DMS53 treated with DMSO at 0.1 percent for 48 hours (cell line): ENCODE results near the gene ENOX2.

Experiments used
- DNase-seq: peaks from one replicate; lab custom pipeline; 2025; ENCODE audit not compliant: unreplicated experiment; lab: John Stamatoyannopoulos, UW

The ENOX2 gene

GRCh38 chrX:130885508-130885907, 17.5 kb downstream of the ENOX2 start:
- DNase-seq = no peak

GRCh38 chrX:130884627-130885026, 18.4 kb downstream of the ENOX2 start:
- no peak for DNase-seq

- no peak for DNase-seq
These were observed 23.1 kb downstream of the ENOX2 start for GRCh38 chrX:130879869-130880268.

DNA sequence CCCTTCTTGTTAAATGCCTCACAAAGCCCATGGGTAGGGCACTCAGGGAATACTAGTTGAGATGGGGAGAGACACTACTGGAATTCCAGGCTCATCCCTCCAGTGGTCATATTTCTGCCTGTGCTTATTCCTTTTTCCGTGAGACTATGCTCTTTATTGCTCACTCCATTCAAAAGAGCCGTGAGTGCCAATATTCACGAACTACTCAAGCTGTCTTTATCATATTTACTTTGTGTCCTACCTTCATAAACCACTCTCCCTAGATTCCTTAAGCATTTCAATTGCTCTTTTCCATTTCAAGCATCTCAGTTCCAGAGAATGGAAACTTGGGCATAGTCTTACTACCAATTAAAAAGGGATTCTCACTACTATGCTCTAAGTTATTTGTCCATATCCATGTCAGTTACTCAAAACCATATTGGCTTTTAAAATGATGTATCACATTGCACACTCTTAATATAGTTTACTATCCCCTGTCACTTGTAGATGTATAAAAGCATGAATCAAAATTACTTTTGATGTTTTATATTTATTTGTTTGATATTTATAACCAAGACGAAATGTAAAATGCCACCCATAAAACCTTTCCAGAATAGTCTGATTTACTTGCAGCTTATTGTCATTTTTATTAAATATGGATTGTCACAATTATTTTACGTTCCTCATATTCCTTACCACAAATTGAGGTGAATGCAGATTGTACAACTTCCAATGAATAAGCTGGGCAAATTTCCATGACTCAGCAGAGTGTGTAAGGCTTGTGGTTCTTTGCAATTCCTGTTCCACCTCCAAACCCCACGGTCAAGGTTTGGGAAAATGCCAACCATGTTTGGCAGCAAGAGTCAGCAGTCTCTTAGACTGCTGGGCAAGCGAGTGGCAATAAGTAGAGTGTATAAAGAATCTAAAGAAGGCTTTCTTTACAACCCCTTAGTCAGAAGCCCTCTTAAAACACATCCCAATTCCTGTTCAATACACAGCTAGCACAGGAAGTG, 24.4 kb downstream of the ENOX2 start:
- DNase-seq = no peak

GRCh38 chrX:130877892-130878341, 25.1 kb downstream of the ENOX2 start:
- no peak for DNase-seq

DNA sequence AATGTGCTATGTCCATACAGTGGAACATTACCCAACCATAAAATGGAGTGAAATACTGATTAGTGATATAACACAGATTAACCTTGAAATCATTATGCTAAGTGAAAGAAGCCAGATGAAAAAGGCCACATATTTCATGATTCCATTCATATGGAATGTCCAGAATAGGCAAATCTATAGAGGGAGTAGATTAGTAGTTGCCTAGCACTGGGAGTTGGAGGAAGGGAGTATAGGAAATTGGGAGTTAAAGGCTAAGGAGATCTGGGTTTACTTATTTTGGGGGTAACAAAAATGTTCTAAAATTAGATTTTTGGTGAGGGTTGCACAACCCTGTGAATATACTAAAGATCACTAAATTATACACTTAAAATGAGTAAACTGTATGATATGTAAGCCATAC, 26.8 kb downstream of the ENOX2 start:
- no peak for DNase-seq

DNA sequence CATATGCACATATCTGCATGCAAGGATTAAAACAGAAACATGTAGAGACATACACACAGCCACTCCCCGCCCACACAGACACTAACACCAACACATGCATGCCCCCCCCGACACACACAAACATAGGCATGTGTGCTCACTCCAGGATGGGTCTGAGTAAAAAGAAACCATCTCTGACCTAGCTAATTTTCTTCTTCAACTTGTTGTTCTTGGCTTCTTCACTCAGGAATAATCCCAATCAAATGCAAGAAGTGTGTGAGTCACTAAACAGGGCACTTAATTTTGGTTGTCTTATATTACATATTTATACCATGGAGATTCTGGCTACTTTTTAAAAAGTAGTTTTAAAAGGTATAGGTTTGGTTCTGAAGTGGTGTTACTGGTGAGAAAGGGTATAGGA, 28.3 kb downstream of the ENOX2 start:
- DNase-seq = no peak

GRCh38 chrX:130869239-130869638, 33.8 kb downstream of the ENOX2 start:
- DNase-seq = no peak

DNA sequence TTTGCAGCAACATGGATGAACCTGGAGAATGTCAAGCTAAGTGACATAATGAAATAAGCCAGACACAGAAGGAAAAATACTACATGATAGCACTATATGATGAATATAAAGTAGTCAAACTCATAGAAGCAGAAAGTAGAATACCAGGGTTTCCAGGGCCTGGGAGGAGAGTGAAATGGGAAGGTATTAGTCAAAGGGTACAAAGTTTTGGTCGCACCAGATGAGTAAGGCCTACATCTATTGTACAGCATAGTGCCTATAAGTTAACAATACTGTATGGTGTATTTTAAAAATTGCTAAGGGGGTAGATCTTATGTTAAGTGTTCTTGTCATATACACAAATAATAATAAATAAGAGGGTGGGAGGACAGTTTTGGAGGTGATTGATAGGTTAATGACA, 41.5 kb downstream of the ENOX2 start:
- no peak for DNase-seq

DNA sequence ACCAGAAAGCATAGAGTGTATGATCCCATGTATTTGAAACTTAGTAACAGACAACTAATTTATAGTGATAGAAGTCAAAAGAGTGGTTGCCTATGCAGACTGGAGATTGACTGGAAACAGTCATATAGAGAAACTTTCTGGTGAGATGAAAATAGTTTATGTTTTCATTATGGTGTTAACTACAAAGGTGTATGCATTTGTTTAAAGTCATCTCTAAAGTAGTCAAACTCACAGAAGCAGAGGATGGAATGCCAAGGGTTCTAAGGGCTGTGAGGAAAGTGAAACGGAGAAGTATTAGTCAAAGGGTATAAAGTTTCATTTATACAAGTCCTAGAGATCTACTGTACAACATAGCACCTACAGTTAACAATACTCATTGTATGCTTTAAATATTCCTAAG, 45.8 kb downstream of the ENOX2 start:
- DNase-seq = no peak

- no peak for DNase-seq
These were observed 51.4 kb downstream of the ENOX2 start for GRCh38 chrX:130851569-130851968.

- DNase-seq = no peak
These were observed 54.2 kb downstream of the ENOX2 start for GRCh38 chrX:130848763-130849162.

DNA sequence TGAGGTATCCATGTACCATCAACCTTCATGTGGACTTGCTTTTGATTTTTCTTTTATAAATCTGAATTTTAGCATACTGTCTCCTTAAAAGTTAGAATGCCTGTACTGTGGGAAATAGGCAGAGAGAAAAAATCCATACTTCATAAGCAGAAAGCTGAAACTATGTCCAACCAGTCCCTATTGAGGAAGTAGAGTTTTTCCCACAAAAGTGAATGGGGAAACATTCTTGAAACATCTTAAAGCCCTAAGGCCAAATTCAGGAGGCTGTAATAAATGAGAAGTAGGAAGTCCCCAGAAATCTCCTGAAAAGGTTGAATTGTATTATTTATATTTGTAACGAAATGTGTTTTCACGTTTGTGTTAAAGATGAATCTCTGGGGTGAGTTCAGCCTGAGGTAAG, 56.3 kb downstream of the ENOX2 start:
- no peak for DNase-seq

- no peak for DNase-seq
These were observed 61.2 kb downstream of the ENOX2 start for GRCh38 chrX:130841776-130842175.

GRCh38 chrX:130840345-130840744, 62.7 kb downstream of the ENOX2 start:
- DNase-seq = no peak

GRCh38 chrX:130836447-130836846, 66.6 kb downstream of the ENOX2 start:
- DNase-seq = no peak

DNA sequence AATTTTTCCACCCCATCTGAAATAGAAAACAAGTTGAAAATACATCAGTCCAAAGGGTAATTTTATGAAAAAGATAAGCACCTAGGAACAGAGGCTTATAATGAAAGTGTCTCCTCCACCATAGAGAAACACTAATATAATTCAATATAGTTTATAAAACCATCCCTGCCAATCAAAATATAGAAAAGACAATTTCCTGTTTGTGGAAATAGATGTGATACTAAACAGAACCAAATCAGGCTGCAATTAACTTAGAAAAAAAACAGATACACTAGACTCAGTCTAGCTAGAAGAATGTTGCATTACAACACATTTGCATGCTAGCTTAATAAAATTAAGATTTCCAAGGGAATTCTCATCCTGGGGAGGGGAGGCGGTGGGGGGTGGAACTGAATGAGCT, 68.2 kb downstream of the ENOX2 start:
- DNase-seq = no peak

DNA sequence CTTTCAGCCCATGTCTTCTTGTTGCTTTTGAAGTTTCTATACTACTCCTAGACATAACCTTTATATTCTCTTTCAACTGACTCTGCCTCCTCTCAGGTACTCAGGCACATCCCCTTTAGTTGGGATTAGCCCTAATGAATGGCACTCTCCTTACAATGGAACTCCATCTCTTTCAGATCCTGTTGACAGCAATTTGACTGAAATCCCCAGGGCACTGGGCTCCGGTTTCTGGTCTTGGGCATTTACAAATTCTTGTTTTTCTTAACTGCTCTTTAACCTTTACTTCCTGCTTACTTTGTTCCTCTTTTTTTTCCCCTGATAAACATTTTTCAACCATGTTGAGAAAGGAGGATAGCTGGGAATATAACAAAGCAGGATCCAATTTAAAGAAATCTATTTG, 68.9 kb downstream of the ENOX2 start:
- DNase-seq = no peak

GRCh38 chrX:130831347-130831722, 71.7 kb downstream of the ENOX2 start:
- DNase-seq = no peak

DNA sequence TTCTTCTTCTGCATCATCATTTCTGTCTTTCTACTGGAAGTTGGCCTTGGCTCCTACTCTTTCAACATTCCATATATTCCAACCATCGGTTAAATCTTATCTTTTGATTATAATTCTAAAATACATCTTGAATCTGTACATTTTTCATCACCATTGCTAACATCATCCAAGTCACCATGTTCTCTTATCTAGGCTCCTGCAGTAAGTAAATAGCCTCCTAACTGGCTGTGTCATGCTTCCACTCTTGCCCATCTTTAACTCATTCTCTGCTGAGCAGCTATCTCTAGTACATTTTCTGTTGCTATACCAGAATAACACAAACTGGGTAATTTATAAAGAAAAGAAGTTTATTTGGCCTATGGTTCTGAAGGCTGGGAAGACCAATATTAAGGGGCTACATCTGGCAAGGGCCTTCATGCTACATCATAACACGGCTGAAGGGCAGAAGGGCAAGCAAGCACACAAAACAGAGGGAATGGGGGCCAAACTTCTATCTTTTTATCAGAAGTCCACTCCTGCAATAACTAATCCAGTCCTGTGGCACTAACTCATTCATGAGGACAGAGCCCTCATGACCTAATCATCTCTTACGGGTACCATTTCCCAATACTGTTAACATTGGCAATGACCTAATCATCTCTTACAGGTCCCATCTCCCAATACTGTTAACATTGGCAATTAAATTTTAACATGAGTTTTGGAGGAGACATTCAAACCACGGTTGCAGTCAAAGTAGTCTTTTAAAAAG, 72.2 kb downstream of the ENOX2 start:
- no peak for DNase-seq

GRCh38 chrX:130829526-130830515, 73.2 kb downstream of the ENOX2 start:
- no peak for DNase-seq
